Testis (tissue), 2 donors: ENCODE data around the gene P2RY6.

Source experiments
- CTCF ChIP-seq, 3 experiments: fragments of 450-650 bp in 2 of 3; fragments of 200-600 bp in 1 of 3; sonication (generic) in 1 of 3; IDR thresholded peaks; one replicate each; pipeline ENCODE4 v1.5.1; 2016 to 2019; ENCODE audit warnings: antibody characterized with exemption in 3 of 3, mild to moderate bottlenecking in 2 of 3, moderate library complexity in 1 of 3
- POLR2A ChIP-seq: fragments of 450-650 bp; IDR thresholded peaks from one replicate; pipeline ENCODE4 v1.6.1; 2017; ENCODE audit warnings: antibody characterized with exemption, mild to moderate bottlenecking, moderate library complexity

- TF ChIP-seq POLR2A (no peak), CTCF (IDR thresholded peaks at IDR 0.05) (no peak)
Observed at GRCh38 chr11:73252577-73253191, 19.5 kb upstream of the P2RY6 start.
